Activated CD8-positive, alpha-beta memory T cell treated with anti-CD3 and anti-CD28 coated beads, Interleukin-2, amount 10 ng/mL, durations not matched to agents 7 days and 5 days (primary cell): ENCODE measurements around the gene TRIP4. TPM values are rescaled to one million over a fixed set of nuclear protein-coding genes. Genes with fewer than 3 reads are reported as not detected.
A peak's percentile ranks its signal among the peaks of the same experiment; 100 is the strongest.
"Not testable (repeated sequence)": the region's sequence is repeated elsewhere in the genome, so short reads cannot be mapped to it uniquely, and the experiment has no call there.

ENCODE experiments used
- ATAC-seq: fragments of 150-1000 bp; cut with Tn5 transposase; one replicate; pipeline ENCODE4 v1.10.0; 2021; ENCODE audit warnings: moderate library complexity
- CTCF ChIA-PET: fragments of 350-600 bp; sonication (Branson Sonifier 250); formaldehyde crosslinking; loops from one replicate; lab custom pipeline; 2021; ENCODE audit warnings: antibody characterized with exemption; lab: Charles Lee
- DNase-seq: peaks from one replicate; pipeline ENCODE4 v3.0.0-alpha.2; 2020
- H3K27ac Mint-ChIP-seq: one replicate; pipeline ENCODE4 v1.8.0; 2021; ENCODE audit warnings: mild to moderate bottlenecking, mixed read lengths
- H3K27me3 Mint-ChIP-seq: one replicate; pipeline ENCODE4 v1.8.0; 2021; ENCODE audit warnings: mixed read lengths
- H3K36me3 Mint-ChIP-seq: one replicate; pipeline ENCODE4 v1.8.0; 2021; ENCODE audit warnings: mild to moderate bottlenecking, mixed read lengths
- H3K4me1 Mint-ChIP-seq: one replicate; pipeline ENCODE4 v1.8.0; 2021; ENCODE audit warnings: mixed read lengths
- H3K4me3 Mint-ChIP-seq: one replicate; pipeline ENCODE4 v1.8.0; 2021; ENCODE audit warnings: mild to moderate bottlenecking, moderate library complexity, mixed read lengths
- H3K9me3 Mint-ChIP-seq: one replicate; pipeline ENCODE4 v1.8.0; 2022; ENCODE audit warnings: low read depth, mixed read lengths
- total RNA-seq, 2 experiments: library from RNA; stranded (reverse); gene quantifications; one replicate each; pipeline ENCODE4 v1.2.3, GENCODE V29; 2021

TRIP4 gene
- total RNA-seq, 2 experiments from 2014 or later: 19.5 to 19.8 TPM

DNA sequence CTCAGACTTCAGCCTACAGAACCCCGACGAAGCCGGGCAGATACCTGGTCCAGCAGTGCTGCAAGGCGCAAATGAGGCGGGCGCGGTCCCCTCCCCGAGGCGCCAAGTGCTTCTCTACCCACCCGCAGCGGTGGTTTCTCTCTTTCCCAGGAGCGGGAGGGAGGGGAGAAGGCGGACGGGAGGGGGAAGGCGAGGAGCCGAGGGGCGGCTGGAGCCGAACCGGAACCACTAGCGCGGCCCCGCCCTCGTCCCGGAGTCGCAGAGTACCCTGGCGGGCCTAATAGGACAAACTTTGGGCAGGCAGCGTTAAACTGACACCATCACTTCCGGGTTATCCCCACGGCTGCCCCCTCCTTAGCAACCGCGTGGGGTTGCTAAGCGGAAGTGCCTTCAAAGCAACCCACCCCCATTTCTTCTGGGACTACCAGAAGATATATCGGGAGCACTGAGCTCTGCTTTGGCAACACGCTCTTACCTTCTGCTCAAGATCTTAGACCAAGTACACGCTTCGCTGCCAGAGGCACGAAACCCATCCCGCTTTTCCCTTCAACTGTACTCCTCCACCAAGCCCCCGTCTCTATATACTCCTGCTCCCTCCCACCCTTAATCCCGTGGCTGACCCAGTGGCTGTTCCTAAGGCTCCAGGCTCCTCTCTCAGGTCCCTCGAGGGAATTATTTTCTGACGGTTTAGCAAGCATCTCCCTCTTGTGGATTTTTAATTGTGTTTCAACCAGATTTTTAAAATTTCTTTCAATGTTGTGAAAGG lies 31.5 kb upstream of the TRIP4 start, which contains the start of gene CSNK1G1:
TSS of gene CSNK1G1 (minus strand) at position 230 of the 766 bp plus-strand sequence. CDS start 55,674 bp downstream, outside the sequence.
- Mint-ChIP-seq H3K27ac (peak within 1 kb of the TSS; percentile 86), H3K4me1 (peaks cover 35% of the 10 kb centered on the region), H3K4me3 (peak within 1 kb of the TSS; percentile 89), H3K27me3 (no peaks in the 10 kb centered on the region), H3K9me3 (no peaks in the 10 kb centered on the region), H3K36me3 (peaks cover 10% of the 10 kb centered on the region)
- CTCF ChIA-PET: interaction anchor here (0.7 to 1.9 kb wide), 3 partner anchors 11 to 146 kb away, joined by 3 to 7 read pairs (median 3); no protein-coding TSS in a partner anchor
- ATAC-seq (peak; percentile 99), DNase-seq (peak; percentile 95)

DNA sequence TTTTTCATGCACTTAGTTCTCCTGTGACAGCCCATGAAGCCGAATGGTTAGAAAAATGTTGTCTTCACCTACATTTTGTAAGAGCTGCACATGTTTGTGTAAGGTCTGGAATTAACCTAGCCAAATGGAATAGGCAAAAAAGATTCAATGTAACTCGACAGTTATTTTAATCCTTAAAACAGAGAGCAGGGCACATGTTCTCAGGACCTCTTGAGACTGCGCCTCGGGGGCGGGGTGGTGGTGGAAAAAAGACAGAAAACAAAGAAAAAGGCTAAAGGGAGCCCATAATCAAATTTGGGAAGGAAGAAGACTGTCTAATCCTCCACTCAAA lies 31.0 kb upstream of the TRIP4 start:
- ATAC-seq (no peak), DNase-seq (no peak)
- CTCF ChIA-PET: interaction anchor here (0.7 to 1.0 kb wide), 2 partner anchors 11 to 14 kb away, joined by 3 read pairs; no protein-coding TSS in a partner anchor
- H3K27ac Mint-ChIP-seq: peak overlapping the region; percentile 86
- H3K4me3 Mint-ChIP-seq: peak overlapping the region; percentile 89
- H3K27me3 Mint-ChIP-seq: no peaks in the 10 kb centered on the region
- H3K4me1 Mint-ChIP-seq: peaks cover 33% of the 10 kb centered on the region
- no peaks in the 10 kb centered on the region for H3K9me3 Mint-ChIP-seq
- H3K36me3 Mint-ChIP-seq: peaks cover 14% of the 10 kb centered on the region

DNA sequence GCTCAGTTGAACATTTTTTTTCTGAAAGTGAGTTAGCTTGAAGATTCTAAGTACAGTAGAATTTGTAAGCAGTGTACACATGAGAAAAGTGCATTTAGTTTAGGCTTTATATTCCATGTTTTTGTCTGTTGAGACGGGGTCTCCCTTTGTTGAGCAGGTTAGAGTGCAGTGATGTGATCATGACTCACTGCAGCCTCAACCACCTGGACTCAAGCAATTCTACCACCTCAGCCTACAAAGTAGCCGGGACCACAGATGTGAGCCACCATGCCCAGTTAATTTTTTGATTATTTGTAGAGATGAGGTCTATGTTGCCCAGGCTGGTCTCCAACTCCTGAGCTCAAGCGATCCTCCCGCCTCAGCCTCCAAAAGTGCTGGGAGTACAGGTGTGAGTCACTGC lies 26.4 kb upstream of the TRIP4 start:
- CTCF ChIA-PET: interaction anchor here (0.6 to 1.0 kb wide), 2 partner anchors 19 to 317 kb away, joined by 3 to 5 read pairs; no protein-coding TSS in a partner anchor

DNA sequence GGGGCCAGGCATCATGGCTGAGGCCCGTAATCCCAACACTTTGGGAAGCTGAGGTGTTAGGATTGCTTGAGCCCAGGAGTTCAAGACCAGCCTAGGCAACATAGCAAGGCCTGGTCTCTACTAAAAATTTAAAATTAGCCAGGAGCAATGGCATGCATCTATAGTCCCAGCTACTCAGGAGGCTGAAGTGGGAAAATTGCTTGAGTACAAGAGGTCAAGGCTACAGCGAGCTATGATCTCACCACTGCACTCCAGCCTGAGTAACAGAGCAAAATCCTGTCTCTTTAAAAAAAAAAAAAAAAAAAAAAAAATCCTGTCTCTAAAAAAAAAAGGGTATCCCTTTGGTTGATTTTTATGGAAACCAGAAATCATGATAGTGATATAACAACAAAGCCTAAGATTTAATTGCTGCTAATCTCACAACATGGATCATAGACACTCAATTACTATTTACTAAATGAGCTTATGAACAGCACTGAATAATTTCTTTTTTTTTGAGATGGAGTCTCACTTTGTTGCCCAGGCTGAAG lies 18.5 kb upstream of the TRIP4 start:
- Mint-ChIP-seq H3K36me3 (peaks cover 32% of the 10 kb centered on the region), H3K9me3 (no peaks in the 10 kb centered on the region)

More for the DNA sequence above, 26.4 kb upstream of the TRIP4 start:
- H3K4me3 Mint-ChIP-seq: no peak overlapping the region
- no peak overlapping the region for H3K27ac Mint-ChIP-seq
- no peaks in the 10 kb centered on the region for H3K27me3 Mint-ChIP-seq
- ATAC-seq (no peak), DNase-seq (no peak)
- peaks cover 28% of the 10 kb centered on the region for H3K36me3 Mint-ChIP-seq
- H3K4me1 Mint-ChIP-seq: peaks cover 22% of the 10 kb centered on the region
- no peaks in the 10 kb centered on the region for H3K9me3 Mint-ChIP-seq

DNA sequence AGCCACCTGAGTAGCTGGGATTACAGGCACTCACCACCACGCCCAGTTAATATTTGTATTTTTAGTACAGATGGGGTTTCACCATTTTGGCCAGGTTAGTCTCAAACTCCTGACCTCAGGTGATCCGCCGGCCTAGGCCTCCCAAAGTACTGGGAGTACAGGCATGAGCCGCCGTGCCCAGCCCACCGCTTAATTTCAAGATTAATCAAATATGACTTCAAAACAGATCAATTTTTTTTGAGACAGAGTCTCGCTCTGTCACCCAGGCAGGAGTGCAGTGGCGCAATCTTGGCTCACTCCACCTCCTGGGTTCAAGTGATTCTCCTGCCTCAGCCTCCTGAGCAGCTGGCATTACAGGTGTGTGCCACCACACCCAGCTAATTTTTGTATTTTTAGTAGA lies 16.3 kb upstream of the TRIP4 start:
- CTCF ChIA-PET, ATAC-seq, H3K4me3 Mint-ChIP-seq, H3K27me3 Mint-ChIP-seq, H3K9me3 Mint-ChIP-seq, DNase-seq, H3K27ac Mint-ChIP-seq: not testable (repeated sequence)
- H3K4me1 Mint-ChIP-seq: peaks cover 18% of the 10 kb centered on the region
- peaks cover 37% of the 10 kb centered on the region for H3K36me3 Mint-ChIP-seq

More for the DNA sequence above, 18.5 kb upstream of the TRIP4 start:
- no peak for DNase-seq
- no peak for ATAC-seq
- Mint-ChIP-seq H3K4me1 (peaks cover 10% of the 10 kb centered on the region), H3K27me3 (no peaks in the 10 kb centered on the region), H3K27ac (no peak overlapping the region), H3K4me3 (no peak overlapping the region)
- CTCF ChIA-PET: interaction anchor here (1.1 kb wide), 1 partner anchor 10 kb away, joined by 3 read pairs; no protein-coding TSS in a partner anchor

DNA sequence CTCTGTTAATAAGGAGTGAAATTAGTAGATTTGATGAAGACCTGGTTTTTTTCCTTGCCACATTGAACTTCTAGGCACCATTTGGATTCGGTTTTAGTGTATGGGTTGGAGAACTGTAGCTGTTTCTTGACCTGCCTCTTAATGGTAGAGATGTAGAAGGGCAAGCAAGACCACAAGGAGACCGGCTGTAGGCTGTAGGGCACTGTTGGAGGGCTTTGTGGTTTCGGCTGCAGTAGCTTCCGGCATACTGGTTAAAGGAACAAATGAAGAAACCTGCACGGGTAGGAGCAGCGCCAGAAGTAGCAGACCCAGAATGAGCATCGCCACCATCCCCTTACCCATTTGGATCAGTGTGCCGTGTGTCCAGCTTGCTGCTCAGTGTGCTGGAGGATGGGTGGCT lies 14.3 kb upstream of the TRIP4 start:
- ATAC-seq (peak; percentile 23), DNase-seq (no peak)

DNA sequence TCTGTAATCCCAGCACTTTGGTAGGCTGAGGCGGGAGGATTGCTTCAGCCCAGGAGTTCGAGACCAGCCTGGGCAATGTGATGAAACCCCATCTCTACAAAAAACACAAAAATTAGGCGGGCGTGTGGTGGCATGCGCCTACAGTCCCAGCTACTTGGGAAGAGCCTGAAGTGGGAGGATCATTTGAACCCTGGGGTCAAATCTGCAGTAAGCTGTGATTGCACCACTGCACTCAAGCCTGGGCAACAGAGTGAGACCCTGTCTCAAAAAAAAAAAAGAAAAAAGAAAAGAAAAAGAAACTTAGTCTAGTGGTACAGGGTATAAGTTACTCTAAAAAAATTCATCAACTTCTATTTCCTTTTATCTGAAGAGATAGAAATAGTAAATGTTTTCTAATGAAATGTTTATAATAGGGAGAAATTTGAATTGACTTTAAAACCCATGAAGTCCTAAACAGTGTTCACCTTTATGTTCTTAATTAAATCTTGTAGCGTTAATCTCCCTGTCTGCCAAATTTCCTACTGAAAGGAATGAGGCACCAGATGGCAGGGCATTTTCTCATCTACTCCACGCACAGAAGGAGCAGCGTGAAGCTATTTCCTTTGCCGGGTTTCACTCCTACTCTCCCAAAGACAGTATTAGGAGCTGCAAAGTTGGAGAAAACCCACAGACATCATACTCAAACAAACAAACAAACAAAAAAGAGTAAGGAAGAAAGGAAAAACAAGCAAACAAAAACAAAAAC lies 8.2 kb upstream of the TRIP4 start:
- no peaks in the 10 kb centered on the region for H3K27me3 Mint-ChIP-seq
- H3K27ac Mint-ChIP-seq: peak overlapping the region; percentile 59
- DNase-seq (no peak), ATAC-seq (no peak)
- peaks cover 30% of the 10 kb centered on the region for H3K4me1 Mint-ChIP-seq
- H3K9me3 Mint-ChIP-seq: no peaks in the 10 kb centered on the region
- peaks cover 32% of the 10 kb centered on the region for H3K36me3 Mint-ChIP-seq
- CTCF ChIA-PET: interaction anchor here (0.9 to 1.2 kb wide), 2 partner anchors 10 to 19 kb away, joined by 3 read pairs; no protein-coding TSS in a partner anchor
- peak overlapping the region; percentile 90 for H3K4me3 Mint-ChIP-seq

More for the DNA sequence above, 14.3 kb upstream of the TRIP4 start:
- Mint-ChIP-seq H3K27ac (peak overlapping the region; percentile 60), H3K36me3 (peaks cover 34% of the 10 kb centered on the region), H3K27me3 (no peaks in the 10 kb centered on the region), H3K4me3 (peak overlapping the region; percentile 5), H3K4me1 (peaks cover 22% of the 10 kb centered on the region), H3K9me3 (no peaks in the 10 kb centered on the region)
- CTCF ChIA-PET: no interaction called here

DNA sequence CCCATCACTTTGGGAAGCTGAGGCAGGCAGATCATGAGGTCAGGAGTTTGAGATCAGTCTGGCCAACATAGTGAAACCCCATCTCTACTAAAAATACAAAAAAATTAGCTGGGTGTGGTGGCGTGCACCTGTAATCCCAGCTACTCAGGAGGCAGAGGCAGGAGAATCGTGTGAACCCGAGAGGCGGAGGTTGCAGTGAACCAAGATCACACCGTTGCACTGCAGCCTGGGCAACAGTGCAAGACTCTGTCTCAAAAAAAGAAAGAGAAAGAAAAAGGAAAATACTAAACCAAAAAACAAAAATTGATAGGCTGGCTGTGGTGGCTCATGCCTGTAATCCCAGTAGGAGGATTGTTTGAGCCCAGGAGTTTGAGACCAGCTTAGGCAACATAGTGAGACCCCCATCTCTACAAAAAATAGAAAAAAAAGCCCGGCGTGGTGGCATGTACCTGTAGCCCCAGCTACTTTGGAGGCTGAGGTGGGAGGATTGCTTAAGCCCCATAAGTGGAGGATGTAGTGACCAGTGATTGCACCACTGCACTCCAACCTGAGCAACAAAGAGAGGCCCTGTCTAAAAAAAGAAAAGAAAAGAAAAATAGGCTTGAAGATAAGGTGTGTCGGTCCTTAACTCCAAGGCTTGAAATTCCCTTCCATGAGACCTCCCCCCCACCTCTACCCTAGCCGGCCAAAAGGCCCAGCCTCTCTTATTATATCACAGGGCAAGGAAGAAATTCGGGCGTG lies 7.3 kb upstream of the TRIP4 start:
- peak overlapping the region; percentile 84 for H3K27ac Mint-ChIP-seq
- peaks cover 28% of the 10 kb centered on the region for H3K36me3 Mint-ChIP-seq
- CTCF ChIA-PET: interaction anchor here (0.9 to 1.6 kb wide), 3 partner anchors 11 to 123 kb away, joined by 3 to 4 read pairs (median 3); no protein-coding TSS in a partner anchor
- H3K27me3 Mint-ChIP-seq, DNase-seq, H3K9me3 Mint-ChIP-seq, ATAC-seq: not testable (repeated sequence)
- peak overlapping the region; percentile 90 for H3K4me3 Mint-ChIP-seq
- peaks cover 29% of the 10 kb centered on the region for H3K4me1 Mint-ChIP-seq

DNA sequence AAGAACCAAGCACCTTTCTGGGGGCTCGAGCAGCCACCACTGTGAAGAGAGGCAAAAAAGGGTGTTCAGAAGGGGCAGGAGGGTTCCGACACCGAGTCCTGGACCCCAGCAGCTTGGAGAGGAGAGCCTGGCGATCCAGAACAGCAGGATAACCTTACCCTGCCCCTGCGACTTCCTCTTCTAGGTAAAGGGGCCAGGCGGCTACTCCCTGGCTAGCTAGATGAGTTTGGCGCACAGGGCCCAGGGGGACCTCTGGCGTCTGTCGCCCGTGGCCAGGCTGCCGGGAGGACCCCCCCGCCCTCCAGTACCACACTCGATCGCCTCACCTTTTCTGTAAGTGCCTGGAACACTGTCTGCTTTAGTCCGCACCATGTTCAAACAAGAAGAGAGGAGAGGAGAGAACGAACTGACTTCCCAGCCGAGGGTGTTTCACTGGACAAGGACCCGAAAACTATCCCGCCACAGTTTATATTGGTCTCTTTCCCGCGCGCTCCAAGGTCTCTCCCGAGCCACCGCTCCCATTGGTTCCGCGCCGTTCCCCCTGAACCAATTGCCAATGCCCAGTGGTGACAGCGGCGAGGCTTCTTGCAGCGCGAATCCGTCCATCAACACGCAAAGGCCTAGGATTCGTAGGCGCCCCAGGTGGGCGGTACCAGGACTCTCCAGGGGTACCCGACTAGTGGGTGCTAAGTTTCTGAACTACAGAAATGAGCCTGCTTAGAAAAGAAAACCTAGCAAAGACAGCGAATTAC lies 6.5 kb upstream of the TRIP4 start, which contains the start of gene PCLAF:
TSS of gene PCLAF (minus strand) at position 442 of the 752 bp plus-strand sequence. CDS start at position 372, 70 bp downstream.
- H3K9me3 Mint-ChIP-seq: no peaks in the 10 kb centered on the region
- DNase-seq: peak; percentile 99
- peak within 1 kb of the TSS; percentile 84 for H3K27ac Mint-ChIP-seq
- H3K36me3 Mint-ChIP-seq: peaks cover 21% of the 10 kb centered on the region
- ATAC-seq: peak; percentile 100
- H3K4me1 Mint-ChIP-seq: peaks cover 23% of the 10 kb centered on the region
- CTCF ChIA-PET: interaction anchor here (1.1 to 1.6 kb wide), 2 partner anchors 122 to 347 kb away, joined by 3 to 4 read pairs; no protein-coding TSS in a partner anchor
- H3K4me3 Mint-ChIP-seq: peak within 1 kb of the TSS; percentile 90
- H3K27me3 Mint-ChIP-seq: no peaks in the 10 kb centered on the region

DNA sequence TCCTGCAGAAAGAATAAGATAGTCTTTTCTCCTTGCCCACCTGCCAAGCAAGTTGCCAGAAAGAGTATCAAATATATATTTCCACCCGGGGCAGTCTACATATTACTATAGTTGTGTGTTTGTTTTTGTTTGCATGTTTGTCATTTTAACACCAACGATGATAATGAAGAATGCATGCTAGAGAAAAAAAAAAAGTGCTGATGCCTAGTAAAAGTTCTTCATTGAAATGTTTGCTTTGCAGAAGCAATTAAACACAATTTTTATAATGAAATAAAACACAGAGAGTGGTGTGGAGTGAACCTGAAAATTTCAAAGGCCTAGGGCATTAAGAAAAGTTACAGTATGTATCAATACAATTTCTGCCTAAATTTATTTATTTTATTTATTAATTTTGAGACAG lies 3.9 kb upstream of the TRIP4 start:
- CTCF ChIA-PET: no interaction called here
- no peak overlapping the region for H3K4me3 Mint-ChIP-seq
- H3K27me3 Mint-ChIP-seq: no peaks in the 10 kb centered on the region
- no peak overlapping the region for H3K27ac Mint-ChIP-seq
- ATAC-seq (no peak), DNase-seq (no peak)
- peaks cover 19% of the 10 kb centered on the region for H3K36me3 Mint-ChIP-seq
- H3K4me1 Mint-ChIP-seq: peaks cover 26% of the 10 kb centered on the region
- H3K9me3 Mint-ChIP-seq: no peaks in the 10 kb centered on the region

DNA sequence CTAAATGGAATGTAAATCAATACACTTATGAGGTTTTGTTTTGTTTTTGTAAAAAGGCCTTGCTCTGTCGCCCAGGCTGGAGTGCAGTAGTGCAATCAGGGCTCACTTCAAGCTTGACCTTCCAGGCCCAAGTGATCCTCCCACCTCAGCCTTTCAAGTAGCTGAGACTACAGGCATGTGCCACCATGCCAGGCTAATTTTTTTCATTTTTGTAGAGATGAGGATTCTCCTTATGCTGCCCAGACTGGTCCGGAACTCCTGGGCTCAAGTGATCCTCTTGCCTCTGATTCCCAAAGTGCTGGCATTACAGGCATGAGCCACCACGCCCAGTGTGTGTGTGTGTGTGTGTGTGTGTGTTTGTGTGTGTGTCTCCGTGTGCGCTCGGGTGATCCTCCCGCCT lies 1.3 kb upstream of the TRIP4 start:
- H3K4me3 Mint-ChIP-seq: no peak overlapping the region
- ATAC-seq (no peak), DNase-seq (no peak)
- H3K4me1 Mint-ChIP-seq: peaks cover 25% of the 10 kb centered on the region
- H3K9me3 Mint-ChIP-seq: no peaks in the 10 kb centered on the region
- H3K27ac Mint-ChIP-seq: no peak overlapping the region
- H3K36me3 Mint-ChIP-seq: peaks cover 6% of the 10 kb centered on the region
- no peaks in the 10 kb centered on the region for H3K27me3 Mint-ChIP-seq
- CTCF ChIA-PET: interaction anchor here (1.3 to 1.5 kb wide), 2 partner anchors 12 to 224 kb away, joined by 4 read pairs; partner anchors contain the start of gene PPIB

- H3K36me3 Mint-ChIP-seq: peaks cover 8% of the 10 kb centered on the region
- peak overlapping the region; percentile 94 for H3K4me3 Mint-ChIP-seq
- CTCF ChIA-PET: interaction anchor here (2.0 kb wide), 1 partner anchor 38 kb away, joined by 8 read pairs; no protein-coding TSS in a partner anchor
- peak overlapping the region; percentile 10 for H3K27ac Mint-ChIP-seq
- H3K4me1 Mint-ChIP-seq: peaks cover 21% of the 10 kb centered on the region
- no peaks in the 10 kb centered on the region for H3K27me3 Mint-ChIP-seq
- no peak for ATAC-seq
- no peak for DNase-seq
- H3K9me3 Mint-ChIP-seq: no peaks in the 10 kb centered on the region
Measured at GRCh38 chr15:64389036-64389435, 1.4 kb downstream of the TRIP4 start.
